IPS-20b (cell line): ENCODE data around the gene LMO7.
"Not testable (repeated sequence)": the region's sequence is repeated elsewhere in the genome, so short reads cannot be mapped to it uniquely, and the experiment has no call there.

Experiments
- H3K27ac ChIP-seq: one replicate; pipeline ENCODE4 v1.5.1; 2013; ENCODE audit warnings: low read length
- H3K27me3 ChIP-seq: 2 replicates; pipeline ENCODE4 v1.6.1; 2013; ENCODE audit warnings: mild to moderate bottlenecking, low read length, inconsistent platforms; ENCODE audit not compliant: insufficient read depth
- H3K36me3 ChIP-seq: 2 replicates; pipeline ENCODE4 v1.6.1; 2013; ENCODE audit warnings: low read depth, mild to moderate bottlenecking, inconsistent platforms, low read length, moderate library complexity; ENCODE audit not compliant: insufficient read depth
- H3K4me1 ChIP-seq: 2 replicates; pipeline ENCODE4 v1.6.1; 2013; ENCODE audit warnings: mild to moderate bottlenecking, control low read depth, inconsistent platforms, low read length, moderate library complexity; ENCODE audit not compliant: insufficient read depth
- H3K4me3 ChIP-seq: 2 replicates; pipeline ENCODE4 v1.5.1; 2013; ENCODE audit warnings: mild to moderate bottlenecking, low read length, inconsistent platforms
- H3K9ac ChIP-seq: 2 replicates; pipeline ENCODE4 v1.6.1; 2013; ENCODE audit warnings: low read depth, mild to moderate bottlenecking, inconsistent platforms, low read length, moderate library complexity
- H3K9me3 ChIP-seq: 2 replicates; pipeline ENCODE4 v1.6.1; 2013; ENCODE audit warnings: mild to moderate bottlenecking, low read depth, low read length, inconsistent platforms; ENCODE audit not compliant: insufficient read depth

LMO7 gene

GRCh38 chr13:75780103-75780502 is 144.0 kb downstream of the LMO7 start:
- H3K27ac ChIP-seq, result not testable (repeated sequence)

GRCh38 chr13:75782985-75783384 is 146.9 kb downstream of the LMO7 start:
- no peak overlapping the region for H3K9ac ChIP-seq
- H3K36me3 ChIP-seq, result no peaks in the 10 kb centered on the region
- no peak overlapping the region for H3K4me3 ChIP-seq
- H3K27ac ChIP-seq, result no peak overlapping the region
- H3K9me3 ChIP-seq, result peaks cover 8% of the 10 kb centered on the region
- H3K4me1 ChIP-seq, result no peaks in the 10 kb centered on the region
- H3K27me3 ChIP-seq, result no peaks in the 10 kb centered on the region

More at GRCh38 chr13:75780103-75780502, 144.0 kb downstream of the LMO7 start:
- not testable (repeated sequence) for H3K4me1 ChIP-seq, H3K36me3 ChIP-seq, H3K9me3 ChIP-seq, H3K27me3 ChIP-seq, H3K4me3 ChIP-seq, H3K9ac ChIP-seq

- Histone ChIP-seq H3K9me3 (peaks cover 7% of the 10 kb centered on the region), H3K36me3 (no peaks in the 10 kb centered on the region), H3K9ac (no peak overlapping the region), H3K4me3 (no peak overlapping the region), H3K27me3 (no peaks in the 10 kb centered on the region), H3K27ac (no peak overlapping the region), H3K4me1 (0 out of 2 replicates have a peak, but pooled peaks cover 3% of the 10 kb centered on the region)
Measured at GRCh38 chr13:75784003-75784402, 147.9 kb downstream of the LMO7 start.

DNA sequence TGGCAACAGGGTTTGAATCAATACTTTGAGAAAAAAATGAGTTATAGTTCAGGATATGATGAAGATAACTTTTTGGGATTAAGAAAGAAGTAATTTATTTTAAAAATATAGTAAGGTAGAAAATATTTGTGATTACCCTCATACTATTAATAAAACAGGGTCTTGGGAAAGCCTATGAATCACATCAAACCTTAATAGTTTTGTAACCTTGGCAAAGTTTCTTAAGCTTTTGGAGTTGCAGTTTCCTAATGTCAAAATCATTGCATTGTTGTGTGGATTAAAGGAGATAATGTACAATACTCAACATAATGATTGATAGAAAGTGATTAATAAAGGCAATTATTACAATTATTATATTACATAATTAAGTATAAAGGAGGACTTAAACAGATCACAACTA is 149.0 kb downstream of the LMO7 start:
- no peaks in the 10 kb centered on the region for H3K27me3 ChIP-seq
- H3K4me1 ChIP-seq, result 0 out of 2 replicates have a peak, but pooled peaks cover 3% of the 10 kb centered on the region
- no peak overlapping the region for H3K4me3 ChIP-seq
- no peak overlapping the region for H3K9ac ChIP-seq
- no peaks in the 10 kb centered on the region; the same call in none of the 2 replicates for H3K9me3 ChIP-seq
- no peaks in the 10 kb centered on the region for H3K36me3 ChIP-seq
- H3K27ac ChIP-seq, result no peak overlapping the region

DNA sequence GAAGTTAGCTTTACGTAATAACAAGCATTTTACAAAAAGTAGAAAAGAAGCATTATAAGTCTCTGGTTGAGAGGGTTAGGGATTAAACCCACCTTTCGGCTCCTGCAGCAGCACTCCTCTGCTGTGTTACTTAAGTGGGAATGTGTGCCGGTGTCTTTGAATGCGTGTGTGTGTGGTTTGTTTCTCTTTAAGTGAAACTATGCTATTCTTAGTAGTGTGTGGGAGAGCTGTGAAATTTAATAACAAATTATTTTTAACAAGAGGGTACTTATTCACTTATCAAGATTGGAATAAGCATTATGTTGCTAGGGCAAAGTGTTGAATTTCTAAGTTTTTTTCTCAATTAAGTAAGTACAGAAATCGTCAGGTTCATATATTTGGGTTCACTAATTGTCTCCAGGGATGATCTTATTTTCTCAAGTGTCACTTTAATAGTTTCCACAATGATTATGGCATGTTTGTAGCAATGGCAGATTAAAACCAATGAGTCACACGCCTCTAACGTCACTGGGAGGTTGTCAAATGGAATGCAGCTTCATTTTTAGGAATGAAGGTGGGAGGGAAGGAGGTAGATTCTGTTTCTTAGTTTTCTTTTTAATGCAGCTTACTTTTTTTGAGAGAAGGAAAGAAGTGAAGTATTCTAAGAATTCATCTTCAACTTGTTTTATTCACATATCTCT is 151.3 kb downstream of the LMO7 start:
- Histone ChIP-seq H3K9me3 (no peaks in the 10 kb centered on the region; the same call in 1 of the 2 replicates), H3K27me3 (no peaks in the 10 kb centered on the region), H3K36me3 (no peaks in the 10 kb centered on the region), H3K4me1 (peaks cover 5% of the 10 kb centered on the region; the same call in 1 of the 2 replicates), H3K4me3 (no peak overlapping the region), H3K27ac (no peak overlapping the region), H3K9ac (no peak overlapping the region)

DNA sequence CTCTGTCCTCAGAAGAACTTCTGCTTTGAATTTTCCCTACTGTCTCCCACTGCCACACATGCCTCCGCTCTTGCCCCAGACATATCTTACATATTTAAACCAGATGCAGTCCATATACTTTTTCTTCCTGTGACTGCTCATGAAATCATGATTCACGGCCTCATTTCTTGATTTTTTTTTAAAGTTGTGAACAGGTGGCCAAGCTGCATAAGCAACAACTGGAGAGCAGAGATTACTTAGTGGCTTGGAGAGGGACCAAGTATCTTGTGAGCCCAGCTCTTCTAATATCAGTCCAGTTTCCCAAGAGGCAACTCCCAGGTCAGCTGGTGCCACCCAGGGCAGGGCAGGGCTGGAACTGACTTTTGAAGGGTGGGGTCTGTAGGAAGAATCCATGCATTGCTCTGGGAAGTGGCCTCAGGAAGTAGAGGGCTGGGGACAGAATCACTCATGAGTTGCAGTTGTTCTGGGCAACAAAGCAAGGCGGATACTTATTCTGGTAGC is 152.4 kb downstream of the LMO7 start:
- no peak overlapping the region for H3K4me3 ChIP-seq
- no peaks in the 10 kb centered on the region for H3K36me3 ChIP-seq
- H3K9me3 ChIP-seq, result no peaks in the 10 kb centered on the region
- H3K27ac ChIP-seq, result no peak overlapping the region
- no peak overlapping the region for H3K9ac ChIP-seq
- no peaks in the 10 kb centered on the region for H3K27me3 ChIP-seq
- H3K4me1 ChIP-seq, result peaks cover 8% of the 10 kb centered on the region; the same call in 1 of the 2 replicates

- Histone ChIP-seq H3K4me1 (peaks cover 8% of the 10 kb centered on the region; the same call in 1 of the 2 replicates), H3K9ac (no peak overlapping the region), H3K36me3 (no peaks in the 10 kb centered on the region; the same call in 1 of the 2 replicates), H3K4me3 (no peak overlapping the region), H3K9me3 (no peaks in the 10 kb centered on the region), H3K27me3 (no peaks in the 10 kb centered on the region), H3K27ac (no peak overlapping the region)
Measured at GRCh38 chr13:75789451-75790197, 153.5 kb downstream of the LMO7 start.

GRCh38 chr13:75790198-75790970 is 154.3 kb downstream of the LMO7 start:
- no peaks in the 10 kb centered on the region; the same call in 1 of the 2 replicates for H3K36me3 ChIP-seq
- H3K27me3 ChIP-seq, result no peaks in the 10 kb centered on the region
- no peak overlapping the region for H3K4me3 ChIP-seq
- H3K27ac ChIP-seq, result no peak overlapping the region
- no peaks in the 10 kb centered on the region for H3K9me3 ChIP-seq
- no peak overlapping the region for H3K9ac ChIP-seq
- H3K4me1 ChIP-seq, result peaks cover 8% of the 10 kb centered on the region; the same call in 1 of the 2 replicates

DNA sequence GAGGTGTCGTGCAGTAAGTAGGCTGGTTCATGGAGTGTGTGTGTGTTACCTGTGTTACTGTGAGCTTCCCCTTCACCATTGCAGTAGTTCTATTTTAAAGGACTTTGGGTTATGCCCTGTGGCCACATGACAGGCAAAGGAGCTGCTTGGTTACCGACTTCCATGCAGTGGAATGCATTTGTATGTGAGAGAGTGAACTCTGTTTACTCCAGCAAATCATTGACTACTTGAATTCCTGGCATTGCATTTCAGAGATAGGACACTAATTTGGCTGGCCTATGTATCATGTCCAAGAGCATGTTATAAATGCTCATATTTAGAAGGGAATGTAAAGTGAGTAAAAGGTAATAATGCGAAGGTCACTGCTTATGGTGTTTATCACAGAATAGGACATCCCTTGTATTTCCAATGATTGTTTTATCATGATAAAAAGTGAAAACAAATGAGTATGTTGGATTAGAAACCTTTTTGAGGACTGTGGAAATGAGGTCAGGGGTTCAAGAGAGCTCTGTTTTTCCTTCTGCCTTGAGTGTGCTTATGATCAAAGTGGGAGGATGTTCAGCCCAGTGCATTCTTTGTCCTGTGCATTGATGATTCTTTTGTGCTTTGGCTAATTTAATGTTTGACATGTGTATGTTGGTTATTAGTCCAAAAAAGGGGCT is 156.5 kb downstream of the LMO7 start:
- H3K27ac ChIP-seq, result no peak overlapping the region

GRCh38 chr13:75793188-75793567 is 157.0 kb downstream of the LMO7 start:
- not testable (repeated sequence) for H3K27ac ChIP-seq, H3K4me1 ChIP-seq, H3K9ac ChIP-seq, H3K36me3 ChIP-seq, H3K9me3 ChIP-seq, H3K27me3 ChIP-seq, H3K4me3 ChIP-seq

More for the DNA sequence above, 156.5 kb downstream of the LMO7 start:
- H3K9me3 ChIP-seq, result no peaks in the 10 kb centered on the region
- no peak overlapping the region for H3K9ac ChIP-seq
- H3K4me1 ChIP-seq, result peaks cover 8% of the 10 kb centered on the region; the same call in 1 of the 2 replicates
- no peak overlapping the region for H3K4me3 ChIP-seq
- no peaks in the 10 kb centered on the region for H3K27me3 ChIP-seq
- no peaks in the 10 kb centered on the region; the same call in 1 of the 2 replicates for H3K36me3 ChIP-seq

GRCh38 chr13:75794663-75795062 is 158.5 kb downstream of the LMO7 start:
- Histone ChIP-seq H3K9ac (no peak overlapping the region), H3K4me1 (peaks cover 5% of the 10 kb centered on the region; the same call in 1 of the 2 replicates), H3K9me3 (no peaks in the 10 kb centered on the region), H3K27ac (no peak overlapping the region), H3K27me3 (no peaks in the 10 kb centered on the region), H3K4me3 (no peak overlapping the region), H3K36me3 (no peaks in the 10 kb centered on the region; the same call in 1 of the 2 replicates)
